HEK293T (cell line): ENCODE results near the gene COMMD1.

Experiments used
- FOXM1 ChIP-seq: fragments of 450-650 bp; IDR thresholded peaks from 2 replicates; pipeline ENCODE4 v1.6.1; 2017; ENCODE audit warnings: mild to moderate bottlenecking, borderline replicate concordance
- HDGF ChIP-seq: fragments of 450-650 bp; IDR thresholded peaks from 2 replicates; pipeline ENCODE4 v1.6.1; 2017; ENCODE audit warnings: antibody characterized with exemption, borderline replicate concordance
- L3MBTL2 ChIP-seq: fragments of 450-650 bp; conservative IDR thresholded peaks from 2 replicates; pipeline ENCODE4 v1.6.1; 2016; ENCODE audit warnings: mild to moderate bottlenecking
- PKNOX1 ChIP-seq: fragments of 450-650 bp; IDR thresholded peaks from 2 replicates; pipeline ENCODE4 v1.6.1; 2016
- SP1 ChIP-seq: fragments of 450-650 bp; IDR thresholded peaks from 2 replicates; pipeline ENCODE4 v1.6.1; 2017
- SUZ12 ChIP-seq: fragments of 450-650 bp; IDR thresholded peaks from 2 replicates; pipeline ENCODE4 v1.6.1; 2016; ENCODE audit warnings: mild to moderate bottlenecking

DNA sequence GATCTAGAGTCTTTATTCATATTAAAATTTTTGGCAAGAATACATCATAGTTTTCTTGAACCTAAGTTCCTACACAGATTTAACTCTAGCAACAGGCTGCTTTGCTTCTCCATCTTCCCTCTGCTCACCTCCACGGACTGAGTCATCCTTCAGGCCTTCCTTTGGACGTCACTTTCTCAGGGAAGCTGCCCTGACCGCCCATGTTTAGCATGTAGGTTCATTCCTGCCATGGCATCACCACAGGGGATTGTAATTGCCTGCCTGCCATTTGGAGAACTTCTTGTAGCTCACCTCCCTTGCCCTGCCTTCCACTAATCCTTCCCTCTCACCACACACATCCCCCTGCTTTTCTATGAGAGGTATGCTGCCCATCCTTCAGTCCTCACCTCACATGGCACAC lies 246.5 kb downstream of the COMMD1 start:
- TF ChIP-seq PKNOX1: no peak
- no peak for TF ChIP-seq FOXM1
- TF ChIP-seq SUZ12: no peak
- TF ChIP-seq HDGF: no peak
- no peak for TF ChIP-seq L3MBTL2
- no peak for TF ChIP-seq SP1
